HepG2 (cell line): Measurements from ENCODE around the gene CD68. TPM values are rescaled to one million over a fixed set of nuclear protein-coding genes. Genes with fewer than 3 reads are reported as not detected.

Experiments used
- ATAC-seq: fragments of 200-7000 bp; cut with Tn5 transposase; 3 replicates; pipeline ENCODE4 v1.9.1; 2020; ENCODE audit warnings: mild to moderate bottlenecking, moderate library complexity
- BruUV-seq: library from RNA; stranded (reverse); fragments of 400-500 nt; replicated peaks from 2 replicates; lab custom pipeline; 2021; lab: Mats Ljungman, UMichigan
- CTCF ChIA-PET: fragments of 300-600 bp; formaldehyde crosslinking; extraction: SDS; loops from one replicate; lab custom pipeline; 2021; ENCODE audit warnings: low total read pairs, inconsistent platforms, low intra/inter-chr PET ratio; lab: Yijun Ruan, JAX
- POLR2A ChIA-PET: fragments of 350-600 bp; sonication (Branson Sonifier 250); formaldehyde crosslinking; loops from one replicate; lab custom pipeline; 2020; ENCODE audit warnings: antibody characterized with exemption, inconsistent platforms; lab: Yijun Ruan, JAX
- DNase-seq: peaks from one replicate; pipeline ENCODE4 v3.0.0-alpha.2; 2015; ENCODE audit warnings: low spot score
- FAIRE-seq: peaks from 3 replicates; lab custom pipeline; 2011; peaks lifted over from hg19 to GRCh38; lab: Jason Lieb, UNC
- H2AFZ ChIP-seq: one replicate; pipeline ENCODE4 v1.6.1; 2011; ENCODE audit warnings: low read length, inconsistent platforms
- H3K27ac ChIP-seq: fragments of 300-600 bp; 3 replicates; pipeline ENCODE4 v1.8.0; 2011; ENCODE audit warnings: mixed run types, mild to moderate bottlenecking, mixed read lengths, low read length, inconsistent platforms; ENCODE audit not compliant: insufficient read depth; ENCODE audit errors: extremely low read length
- H3K27me3 ChIP-seq, 2 experiments: fragments of 200-600 bp in 1 of 2; 2 replicates in 1 of 2; 3 replicates in 1 of 2; pipeline versions ENCODE4 v1.6.0 to v1.8.0; 2011; ENCODE audit warnings: low read length in 2 of 2, mild to moderate bottlenecking in 2 of 2, moderate library complexity in 2 of 2, inconsistent platforms in 1 of 2; ENCODE audit not compliant: insufficient read depth in 2 of 2, control insufficient read depth in 1 of 2
- H3K36me3 ChIP-seq, 2 experiments: fragments of 200-600 bp in 1 of 2; replicated peaks in 1 of 2; 2 replicates in 1 of 2; 3 replicates in 1 of 2; pipeline versions ENCODE4 v1.5.1 to v1.8.0; 2011; ENCODE audit warnings: low read length in 2 of 2, inconsistent platforms in 1 of 2; ENCODE audit not compliant: insufficient read depth in 2 of 2, control insufficient read depth in 1 of 2
- H3K4me1 ChIP-seq: 2 replicates; pipeline ENCODE4 v1.5.1; 2012; ENCODE audit warnings: low read length, inconsistent platforms; ENCODE audit not compliant: insufficient read depth
- H3K4me2 ChIP-seq: 2 replicates; pipeline ENCODE4 v1.6.0; 2011; ENCODE audit warnings: low read depth, low read length, inconsistent platforms
- H3K4me3 ChIP-seq, 3 experiments: fragments of 200-600 bp in 1 of 3; sonication (generic), shearing (Covaris generic) in 1 of 3; replicated peaks in 1 of 3; 2 replicates each; pipeline ENCODE4 v1.5.1; 2011 to 2016; ENCODE audit warnings: low read length in 3 of 3, inconsistent platforms in 2 of 3, low read depth in 2 of 3, mild to moderate bottlenecking in 2 of 3, control low read depth in 1 of 3, mixed read lengths in 1 of 3; ENCODE audit not compliant: insufficient read depth in 1 of 3
- H3K79me2 ChIP-seq: one replicate; pipeline ENCODE4 v1.6.1; 2011; ENCODE audit warnings: low read length, inconsistent platforms; ENCODE audit not compliant: insufficient read depth
- H3K9ac ChIP-seq: 2 replicates; pipeline ENCODE4 v1.6.0; 2011; ENCODE audit warnings: mild to moderate bottlenecking, low read depth, low read length, inconsistent platforms; ENCODE audit not compliant: insufficient read depth
- H3K9me3 ChIP-seq: 2 replicates; pipeline ENCODE4 v1.5.1; 2012; ENCODE audit warnings: mild to moderate bottlenecking, low read length
- H4K20me1 ChIP-seq: 2 replicates; pipeline ENCODE4 v1.6.0; 2011; ENCODE audit warnings: inconsistent platforms, mild to moderate bottlenecking, low read length, moderate library complexity; ENCODE audit not compliant: insufficient read depth
- JUN ChIP-seq: sonication (generic); formaldehyde crosslinking; IDR thresholded peaks from 2 replicates; pipeline ENCODE4 v1.4.0; 2020; ENCODE audit warnings: mild to moderate bottlenecking, missing genetic modification reagents
- SAFB2 ChIP-seq: sonication (generic); formaldehyde crosslinking; IDR thresholded peaks from 2 replicates; pipeline ENCODE4 v1.5.1; 2020; ENCODE audit warnings: missing genetic modification reagents, low read depth, mild to moderate bottlenecking, borderline replicate concordance
- SMARCE1 ChIP-seq: fragments of 450-650 bp; IDR thresholded peaks from 2 replicates; pipeline ENCODE4 v1.6.1; 2017; ENCODE audit warnings: borderline replicate concordance
- SRSF1 ChIP-seq: fragments of 200-400 bp; formaldehyde crosslinking; optimal IDR thresholded peaks from 2 replicates; pipeline ENCODE3; 2017; ENCODE audit warnings: mild to moderate bottlenecking, low read depth, low read length, moderate library complexity
- TCF12 ChIP-seq, 2 experiments: fragments of 450-650 bp in 1 of 2; sonication (generic) in 1 of 2; formaldehyde crosslinking in 1 of 2; IDR thresholded peaks; 2 replicates each; pipeline versions ENCODE4 v1.6.1 to v1.8.0; 2017 to 2022; ENCODE audit warnings: antibody characterized with exemption in 1 of 2, mild to moderate bottlenecking in 1 of 2, missing genetic modification reagents in 1 of 2, moderate library complexity in 1 of 2
- TCF7L2 ChIP-seq: IDR thresholded peaks from 2 replicates; pipeline ENCODE4 v1.6.1; 2011; ENCODE audit warnings: mild to moderate bottlenecking, low read depth, low read length, moderate library complexity
- THAP7 ChIP-seq: sonication (generic); formaldehyde crosslinking; IDR thresholded peaks from 2 replicates; pipeline ENCODE4 v1.8.1; 2023; ENCODE audit warnings: mild to moderate bottlenecking, missing genetic modification reagents
- ZMAT3 ChIP-seq: sonication (generic); formaldehyde crosslinking; conservative IDR thresholded peaks from 2 replicates; pipeline ENCODE4 v1.7.0; 2021; ENCODE audit warnings: missing genetic modification reagents
- ZNF235 ChIP-seq: sonication (generic); formaldehyde crosslinking; IDR thresholded peaks from 2 replicates; pipeline ENCODE4 v1.8.1; 2023; ENCODE audit warnings: mild to moderate bottlenecking, missing genetic modification reagents, borderline replicate concordance
- ZNF354B ChIP-seq: sonication (generic); formaldehyde crosslinking; IDR thresholded peaks from 2 replicates; pipeline ENCODE4 v1.8.0; 2022; ENCODE audit warnings: mild to moderate bottlenecking, missing genetic modification reagents
- ZNF891 ChIP-seq: sonication (generic); formaldehyde crosslinking; IDR thresholded peaks from 2 replicates; pipeline ENCODE4 v1.5.0; 2020; ENCODE audit warnings: mild to moderate bottlenecking, missing genetic modification reagents
- WGBS: methylation state at CpG from one replicate; pipeline ENCODE4 v1.1.6; 2017; ENCODE audit warnings: low lambda C conversion rate; 5-methylcytosine and 5-hydroxymethylcytosine counted together
- in situ Hi-C: cut with HindIII; loops from 2 replicates; pipeline ENCODE4 v1.10.0; 2017; ENCODE audit warnings: low pct_unique_long_range_greater_than_20kb; ENCODE audit not compliant: extremely low pct_ligation_motif_present
- intact Hi-C: fragments of 100-400 bp; cut with micrococcal nuclease; formaldehyde crosslinking; loops from one replicate; pipeline ENCODE4 v1.10.0; 2022; ENCODE audit not compliant: unreplicated experiment
- polyA plus RNA-seq, 8 experiments: library from polyadenylated mRNA; depleted of rRNA in 3 of 8; stranded (reverse) in 7 of 8; unstranded in 1 of 8; fragments of >200 nt; fragmentation: Illumina TruSeq in 4 of 8; extraction: Trizol in 4 of 8; gene quantifications; 2 replicates each; pipeline versions ENCODE4 v1.2.1 to v1.2.3, GENCODE V29; 2011 to 2016; ENCODE audit warnings: low read depth in 4 of 8, missing spikeins in 1 of 8, mixed read lengths in 1 of 8; ENCODE audit not compliant: insufficient read depth in 1 of 8
- total RNA-seq, 5 experiments: library from RNA; depleted of rRNA; stranded (reverse); fragments of >200 nt; fragmentation: Illumina TruSeq; extraction: Trizol; gene quantifications; 2 replicates each; pipeline ENCODE4 v1.2.3, GENCODE V29; 2016; ENCODE audit warnings: low read depth in 1 of 5

The CD68 gene
- total and polyA plus RNA-seq, 2 of the 13 experiments (the other 11 are each of a cell fraction or from before 2014, with no cell fraction given) = 10.3 to 104 TPM

- no TSS peak for BruUV-seq
- Histone ChIP-seq H3K9ac (peak overlapping the region; percentile 58; the same call in 1 of the 2 replicates), H3K4me3 (peak overlapping the region; percentile 32 to 92 (median 49)), H3K9me3 (no peaks in the 10 kb centered on the region), H3K4me1 (peaks cover 66% of the 10 kb centered on the region), H3K27ac (no peak overlapping the region), H3K4me2 (peak overlapping the region; percentile 91), H2AFZ (no peak overlapping the region), H3K27me3 (no peaks in the 10 kb centered on the region; a peak in 1 of 5 replicates), H4K20me1 (no peaks in the 10 kb centered on the region), H3K79me2 (peaks cover 25% of the 10 kb centered on the region), H3K36me3 (peaks cover 3 to 9% of the 10 kb centered on the region in 2 experiments)
- ChIA-PET CTCF (interaction anchor here (1.4 to 3.3 kb wide), 4 partner anchors 15 to 204 kb away, joined by 3 to 43 read pairs (median 16); no protein-coding TSS in a partner anchor), POLR2A (interaction anchor here (1.1 to 4.8 kb wide), 18 partner anchors 8 to 230 kb away, joined by 3 to 33 read pairs (median 8); partner anchors contain the start of genes CD68, MPDU1, NEURL4 and SAT2)
- WGBS = 45% methylated on average over 18 of the region's 18 CpGs
- in situ Hi-C loops (loop anchor here (5.0 kb wide), 1 partner anchor 47 kb away; no protein-coding TSS in a partner anchor), intact Hi-C loops (loop anchor here (2.0 to 10.0 kb wide), 2 partner anchors 37 to 205 kb away; partner anchors contain the start of genes KCTD11 and TMEM95)
- TF ChIP-seq SAFB2 (CRISPR knock-in tag) = no peak
- TF ChIP-seq ZNF235 (CRISPR knock-in tag) = no peak
- TF ChIP-seq ZNF891 (CRISPR knock-in tag) = no peak
- TF ChIP-seq ZNF354B = no peak
- TF ChIP-seq JUN (CRISPR knock-in tag) = no peak
- TF ChIP-seq ZMAT3 (CRISPR knock-in tag) = 0 out of 2 replicates have a peak, but pooled peaks have one; percentile 34
- no peak for TF ChIP-seq TCF12 (IDR thresholded peaks at IDR 0.05)
- TF ChIP-seq TCF12 (CRISPR knock-in tag; IDR thresholded peaks at IDR 0.05) = 0 out of 2 replicates have a peak, but pooled peaks have one; percentile 18
- 0 out of 2 replicates have a peak, but pooled peaks have one; percentile 19 for TF ChIP-seq THAP7 (CRISPR knock-in tag)
- TF ChIP-seq SMARCE1 = no peak
- TF ChIP-seq TCF7L2 = no peak
- no peak for TF ChIP-seq SRSF1
- FAIRE-seq (peak; percentile 12), DNase-seq (no peak), ATAC-seq (no peak)
These were observed 19.9 kb upstream of the CD68 start for GRCh38 chr17:7559320-7560171.
